ENCODE results near the gene PIGS.

Gene PIGS

GRCh38 chr17:28549236-28550132 lies 21.8 kb downstream of the PIGS start:
- peak; percentile 81 for DNase-seq

- no peak for DNase-seq
Measured at GRCh38 chr17:28548417-28549130, 22.8 kb downstream of the PIGS start.

GRCh38 chr17:28547623-28548416 lies 23.5 kb downstream of the PIGS start:
- DNase-seq: peak; percentile 72

GRCh38 chr17:28547096-28547622 lies 24.2 kb downstream of the PIGS start:
- DNase-seq: no peak

DNA sequence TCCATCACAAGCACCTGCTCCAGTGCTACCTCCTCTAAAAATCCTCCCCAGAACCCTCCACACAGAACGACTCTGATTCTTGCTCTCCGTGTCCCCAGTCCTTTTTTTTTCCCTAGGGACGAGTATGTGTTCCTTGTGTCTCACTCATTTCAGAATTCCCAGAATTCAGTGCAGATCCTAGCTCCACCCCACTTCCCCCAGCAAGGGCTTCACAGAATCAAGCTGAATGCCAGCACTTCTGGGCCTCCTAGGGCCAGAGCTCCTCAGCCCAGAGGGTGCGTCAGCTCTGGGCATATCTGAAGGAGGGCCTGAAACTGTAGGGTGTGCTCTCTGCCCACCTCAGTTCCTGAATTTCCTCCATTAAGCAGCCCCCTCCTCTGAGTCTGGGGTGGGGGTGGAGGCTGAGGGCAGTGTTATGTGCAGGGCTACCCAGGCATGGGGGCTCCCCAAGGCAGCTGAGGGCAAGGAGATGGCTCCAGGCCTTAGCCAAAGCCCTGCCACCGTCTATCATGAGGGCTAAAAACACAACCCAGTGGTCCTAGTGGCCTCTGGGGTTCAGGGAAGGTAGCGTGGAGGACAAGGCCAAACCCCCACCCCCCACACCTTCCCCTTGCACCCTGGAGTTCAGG lies 25.4 kb downstream of the PIGS start:
- DNase-seq: no peak

DNA sequence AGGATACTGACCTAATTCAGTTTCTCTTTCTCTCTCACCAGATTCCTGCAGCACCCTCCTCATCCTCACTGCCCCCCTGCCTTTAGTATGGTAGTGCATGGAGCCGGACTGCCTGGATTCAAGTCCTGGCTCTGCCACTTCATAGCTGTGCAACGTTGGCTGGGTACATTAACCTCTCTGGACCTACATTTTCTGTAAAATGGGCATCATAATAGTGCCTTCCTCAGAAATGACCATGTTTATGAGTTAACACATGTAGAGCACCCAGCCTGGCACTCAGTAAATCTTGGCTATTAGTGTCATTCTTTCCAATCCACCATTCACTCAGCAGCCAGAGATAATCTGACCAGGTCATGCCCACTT lies 26.2 kb downstream of the PIGS start:
- DNase-seq: no peak

GRCh38 chr17:28544402-28545140 lies 26.8 kb downstream of the PIGS start:
- no peak for DNase-seq

- DNase-seq: no peak
Measured at GRCh38 chr17:28541439-28541838, 29.9 kb downstream of the PIGS start.

GRCh38 chr17:28540231-28540630 lies 31.1 kb downstream of the PIGS start:
- DNase-seq: no peak

- no peak for DNase-seq
Measured at GRCh38 chr17:28538296-28538895, 32.9 kb downstream of the PIGS start.

DNA sequence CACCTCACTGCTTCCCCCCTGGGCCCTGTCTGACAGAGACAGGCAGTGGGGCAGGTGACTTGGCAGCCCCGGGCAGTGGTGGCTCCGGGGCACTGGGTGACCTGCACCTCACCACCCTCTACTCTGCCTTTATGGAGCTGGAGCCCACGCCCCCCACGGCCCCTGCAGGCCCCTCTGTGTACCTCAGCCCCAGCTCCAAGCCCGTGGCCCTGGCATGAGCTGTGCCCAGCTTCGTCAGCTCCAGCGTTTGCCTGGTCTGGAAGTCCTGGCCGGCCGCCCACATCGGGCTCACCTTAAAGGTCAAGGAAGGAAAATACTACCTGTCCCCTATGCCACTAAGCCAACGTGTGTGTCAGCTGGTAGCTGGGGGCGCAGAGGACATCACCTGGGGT lies 34.1 kb downstream of the PIGS start:
- DNase-seq: no peak

DNA sequence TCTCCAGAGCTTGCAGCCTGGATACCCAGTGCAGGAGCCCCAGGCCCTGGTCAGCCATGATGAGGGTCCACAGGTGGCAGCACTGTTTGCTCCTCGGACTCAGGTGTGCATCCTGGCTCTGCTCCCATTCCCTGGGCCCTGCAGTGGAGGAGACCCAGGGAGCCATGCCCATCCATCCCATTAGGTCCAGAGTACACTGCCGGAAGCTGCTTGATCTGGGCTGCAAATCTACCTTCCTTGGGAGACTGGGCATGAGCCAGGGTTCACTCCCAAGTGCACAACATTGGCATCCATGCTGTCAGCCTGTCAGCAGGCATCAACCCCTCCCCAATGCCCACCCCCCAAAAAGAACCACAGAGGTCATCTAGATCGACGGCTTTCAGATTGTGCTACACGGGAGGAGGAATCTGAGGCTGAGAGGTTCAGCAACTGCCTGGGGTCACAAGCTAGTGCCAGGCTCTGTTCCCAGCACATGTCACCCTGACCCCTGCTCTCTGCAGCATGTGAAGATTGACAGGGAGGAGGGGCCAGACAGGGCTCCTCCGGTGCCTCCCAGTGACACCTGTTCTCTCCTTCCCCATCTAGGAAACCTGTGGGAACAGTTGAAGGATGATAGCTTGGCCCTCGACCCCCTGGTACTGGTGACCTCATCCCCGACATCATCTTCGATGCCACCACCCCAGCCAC lies 34.6 kb downstream of the PIGS start:
- DNase-seq: no peak

GRCh38 chr17:28534740-28535375 lies 36.5 kb downstream of the PIGS start:
- DNase-seq: no peak

- DNase-seq: no peak
Measured at GRCh38 chr17:28533091-28533807, 38.1 kb downstream of the PIGS start.

- DNase-seq: no peak
Measured at GRCh38 chr17:28532050-28532960, 39.0 kb downstream of the PIGS start.

- DNase-seq: no peak
Measured at GRCh38 chr17:28530926-28531325, 40.4 kb downstream of the PIGS start.

DNA sequence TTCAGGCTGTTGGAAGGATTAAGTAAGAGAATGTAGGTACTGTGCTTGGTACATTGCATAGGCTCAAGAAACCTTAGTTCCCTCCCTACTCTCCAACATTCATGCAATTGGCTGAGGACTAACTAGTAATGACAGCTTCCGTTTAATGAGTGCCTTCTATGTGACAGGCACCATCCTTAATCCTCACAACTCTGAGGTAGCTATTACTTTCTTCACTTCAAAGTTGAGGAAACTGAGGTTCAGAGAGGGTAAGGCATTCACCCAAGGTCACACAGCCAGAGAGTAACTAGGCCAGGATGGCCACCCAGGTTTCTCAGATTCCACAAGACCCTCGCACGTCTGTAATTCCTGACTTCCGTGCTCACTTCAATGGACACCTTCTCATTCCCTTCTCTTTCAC lies 41.1 kb downstream of the PIGS start:
- DNase-seq: no peak

- DNase-seq: no peak
Measured at GRCh38 chr17:28529013-28529400, 42.3 kb downstream of the PIGS start.
